ENCODE measurements around the gene TRIP10. TPM values are rescaled to one million over a fixed set of nuclear protein-coding genes. Genes with fewer than 3 reads are reported as not detected.
"Not testable (repeated sequence)": the region's sequence is repeated elsewhere in the genome, so short reads cannot be mapped to it uniquely, and the experiment has no call there.

Gene TRIP10
- total and polyA plus RNA-seq, 10 donors, result 17.2 to 58.2 (median 34.1) TPM

- Histone ChIP-seq H3K4me3 (peak overlapping the region in 1 of 8 donors; percentile 76), H3K27me3 (replicated peaks in 1 of 7) (no peaks in the 10 kb centered on the region), H3K4me1 (peaks cover 5 to 29% (median 15%) of the 10 kb centered on the region in 6 donors), H3K9me3 (no peaks in the 10 kb centered on the region), H3K36me3 (peaks cover 0 to 62% (median 31%) of the 10 kb centered on the region in 6 donors), H3K27ac (peak overlapping the region in 1 of 8 donors; percentile 80)
- DNase-seq, result peak; percentile 76
- intact Hi-C loops (cut with DNase I; ENCODE audit: low total_unique reads), result no loop called here
- no peak for TF ChIP-seq POLR2A (IDR thresholded peaks at IDR 0.05)
- TF ChIP-seq POLR2AphosphoS5 (IDR thresholded peaks at IDR 0.05), result no peak
- TF ChIP-seq CTCF (IDR thresholded peaks at IDR 0.05 in 8 of 11, conservative IDR thresholded peaks at IDR 0.05 in 3 of 11), result no peak
- 92 to 96% (median 95%) methylated on average over 18 to 22 of the region's 22 CpGs for WGBS, 5 donors
Observed at GRCh38 chr19:6754136-6754535, 14.7 kb downstream of the TRIP10 start.

GRCh38 chr19:6754653-6755463 lies 15.4 kb downstream of the TRIP10 start:
- 90 to 96% (median 91%) methylated on average over 21 to 23 of the region's 23 CpGs for WGBS, 5 donors
- no peak overlapping the region for H3K4me3 ChIP-seq
- DNase-seq, result no peak
- H3K9me3 ChIP-seq, result no peaks in the 10 kb centered on the region
- intact Hi-C loops (cut with DNase I; ENCODE audit: low total_unique reads), result no loop called here
- TF ChIP-seq POLR2A (IDR thresholded peaks at IDR 0.05) (no peak), CTCF (IDR thresholded peaks at IDR 0.05 in 8 of 11, conservative IDR thresholded peaks at IDR 0.05 in 3 of 11) (no peak), POLR2AphosphoS5 (IDR thresholded peaks at IDR 0.05) (no peak)
- peaks cover 5 to 29% (median 15%) of the 10 kb centered on the region in 6 donors for H3K4me1 ChIP-seq
- H3K36me3 ChIP-seq, result peaks cover 0 to 62% (median 24%) of the 10 kb centered on the region in 6 donors
- H3K27me3 ChIP-seq (replicated peaks in 1 of 7), result no peaks in the 10 kb centered on the region
- H3K27ac ChIP-seq, result no peak overlapping the region

- Histone ChIP-seq H3K27me3 (replicated peaks in 1 of 7) (peaks cover 0 to 7% (median 0%) of the 10 kb centered on the region in 7 donors), H3K9me3 (peaks cover 0 to 4% (median 0%) of the 10 kb centered on the region in 8 donors), H3K4me1 (peaks cover 0 to 18% (median 2%) of the 10 kb centered on the region in 6 donors), H3K4me3 (no peak overlapping the region), H3K27ac (no peak overlapping the region), H3K36me3 (peaks cover 0 to 43% (median 1%) of the 10 kb centered on the region in 6 donors)
- TF ChIP-seq POLR2AphosphoS5 (IDR thresholded peaks at IDR 0.05), result no peak
- TF ChIP-seq POLR2A (IDR thresholded peaks at IDR 0.05), result no peak
- no peak for TF ChIP-seq CTCF (IDR thresholded peaks at IDR 0.05 in 8 of 11, conservative IDR thresholded peaks at IDR 0.05 in 3 of 11)
- 93 to 98% (median 95%) methylated on average over 14 to 17 of the region's 17 CpGs for WGBS, 5 donors
- intact Hi-C loops (cut with DNase I; ENCODE audit: low total_unique reads), result no loop called here
- DNase-seq, result no peak
Observed at GRCh38 chr19:6760606-6761005, 21.1 kb downstream of the TRIP10 start.

- Histone ChIP-seq H3K27ac (no peak overlapping the region), H3K4me1 (peaks cover 3 to 24% (median 7%) of the 10 kb centered on the region in 6 donors), H3K27me3 (replicated peaks in 1 of 7) (peaks cover 0 to 12% (median 0%) of the 10 kb centered on the region in 7 donors), H3K36me3 (peaks cover 0 to 43% (median 1%) of the 10 kb centered on the region in 6 donors), H3K9me3 (peaks cover 0 to 4% (median 0%) of the 10 kb centered on the region in 8 donors), H3K4me3 (no peak overlapping the region)
- TF ChIP-seq POLR2AphosphoS5 (IDR thresholded peaks at IDR 0.05), result no peak
- TF ChIP-seq POLR2A (IDR thresholded peaks at IDR 0.05), result no peak
- TF ChIP-seq CTCF (IDR thresholded peaks at IDR 0.05 in 8 of 11, conservative IDR thresholded peaks at IDR 0.05 in 3 of 11), result no peak
- 79 to 93% (median 90%) methylated on average over 4 of the region's 4 CpGs for WGBS, 5 donors
- no peak for DNase-seq
- intact Hi-C loops (cut with DNase I; ENCODE audit: low total_unique reads), result no loop called here
Observed at GRCh38 chr19:6761053-6761676, 21.7 kb downstream of the TRIP10 start.

GRCh38 chr19:6762253-6762797 lies 22.8 kb downstream of the TRIP10 start:
- H3K9me3 ChIP-seq; intact Hi-C loops (cut with DNase I; ENCODE audit: low total_unique reads); DNase-seq; H3K27ac ChIP-seq; H3K4me3 ChIP-seq: not testable (repeated sequence)
- WGBS, 5 donors, result 80 to 90% (median 87%) methylated on average over 8 of the region's 8 CpGs
- Histone ChIP-seq H3K27me3 (replicated peaks in 1 of 7) (peaks cover 0 to 24% (median 0%) of the 10 kb centered on the region in 7 donors), H3K36me3 (peaks cover 0 to 43% (median 1%) of the 10 kb centered on the region in 6 donors), H3K4me1 (peaks cover 6 to 27% (median 18%) of the 10 kb centered on the region in 6 donors)

Data from spleen (tissue), 11 donors.